ENCODE results near the gene DPYSL5.

DPYSL5 gene

DNA sequence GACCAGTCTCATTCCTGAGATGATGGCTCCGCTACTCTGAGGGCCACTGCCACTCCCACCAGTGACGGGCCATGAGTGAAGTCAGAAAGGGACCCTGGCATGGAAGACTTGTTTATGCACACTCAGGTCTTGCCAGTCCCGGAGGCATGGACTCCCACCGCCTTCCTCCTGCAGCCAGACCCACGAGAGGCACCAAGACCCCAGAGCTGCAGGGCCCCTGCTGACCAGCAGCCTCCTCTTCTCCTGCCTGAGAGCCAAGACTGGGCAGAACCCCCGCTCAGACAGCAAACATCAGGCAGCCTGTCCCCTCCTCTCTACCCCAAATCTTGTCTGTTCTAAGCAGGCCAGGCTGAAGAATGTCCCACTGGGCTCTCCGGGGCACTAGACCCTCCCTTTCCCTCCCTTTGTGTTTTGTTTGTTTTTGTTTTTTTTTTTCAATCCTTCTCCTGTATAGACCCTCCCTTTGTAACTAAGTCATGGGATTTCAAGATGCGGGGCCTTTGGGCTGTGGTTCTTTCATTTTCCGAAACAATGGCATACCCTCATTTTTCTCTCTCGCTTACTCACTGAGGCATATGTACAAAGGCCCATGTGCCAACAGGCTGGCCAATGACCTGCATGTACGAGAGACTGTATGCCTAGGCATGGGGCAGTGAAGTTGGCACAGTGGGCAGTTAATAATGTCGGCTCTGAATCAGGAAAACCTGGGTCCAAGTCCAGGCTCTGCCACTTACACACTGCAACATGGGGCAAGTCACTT is 98.2 kb downstream of the DPYSL5 start:
- Histone ChIP-seq H3K4me2 (ENCODE audit: low read depth, low read length, poor library complexity, severe bottlenecking) (no peak overlapping the region), H3K27me3 (ENCODE audit: insufficient read depth, low read length, poor library complexity, severe bottlenecking) (no peaks in the 10 kb centered on the region), H4K20me1 (ENCODE audit: insufficient read depth, low read length, poor library complexity, severe bottlenecking) (no peaks in the 10 kb centered on the region), H2AFZ (ENCODE audit: low read length) (no peak overlapping the region), H3K4me3 (ENCODE audit: low read length, poor library complexity, severe bottlenecking) (no peak overlapping the region), H3K36me3 (ENCODE audit: insufficient read depth, low read length) (no peaks in the 10 kb centered on the region), H3K79me2 (ENCODE audit: insufficient read depth, low read length) (no peaks in the 10 kb centered on the region), H3K9me3 (ENCODE audit: insufficient read depth, low read depth, low read length) (no peaks in the 10 kb centered on the region), H3F3A (ENCODE audit: low read depth) (no peaks in the 10 kb centered on the region), H3K9ac (ENCODE audit: low read depth, low read length, poor library complexity, severe bottlenecking) (no peak overlapping the region), H3K4me1 (ENCODE audit: insufficient read depth, low read length, poor library complexity, severe bottlenecking) (no peaks in the 10 kb centered on the region), H3K9me2 (replicated peaks; ENCODE audit: low read depth, low read length) (no peaks in the 10 kb centered on the region)
- TF ChIP-seq, protein P1, sequence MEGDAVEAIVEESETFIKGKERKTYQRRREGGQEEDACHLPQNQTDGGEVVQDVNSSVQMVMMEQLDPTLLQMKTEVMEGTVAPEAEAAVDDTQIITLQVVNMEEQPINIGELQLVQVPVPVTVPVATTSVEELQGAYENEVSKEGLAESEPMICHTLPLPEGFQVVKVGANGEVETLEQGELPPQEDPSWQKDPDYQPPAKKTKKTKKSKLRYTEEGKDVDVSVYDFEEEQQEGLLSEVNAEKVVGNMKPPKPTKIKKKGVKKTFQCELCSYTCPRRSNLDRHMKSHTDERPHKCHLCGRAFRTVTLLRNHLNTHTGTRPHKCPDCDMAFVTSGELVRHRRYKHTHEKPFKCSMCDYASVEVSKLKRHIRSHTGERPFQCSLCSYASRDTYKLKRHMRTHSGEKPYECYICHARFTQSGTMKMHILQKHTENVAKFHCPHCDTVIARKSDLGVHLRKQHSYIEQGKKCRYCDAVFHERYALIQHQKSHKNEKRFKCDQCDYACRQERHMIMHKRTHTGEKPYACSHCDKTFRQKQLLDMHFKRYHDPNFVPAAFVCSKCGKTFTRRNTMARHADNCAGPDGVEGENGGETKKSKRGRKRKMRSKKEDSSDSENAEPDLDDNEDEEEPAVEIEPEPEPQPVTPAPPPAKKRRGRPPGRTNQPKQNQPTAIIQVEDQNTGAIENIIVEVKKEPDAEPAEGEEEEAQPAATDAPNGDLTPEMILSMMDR (conservative IDR thresholded peaks at IDR 0.05; ENCODE audit: low read length): no peak
- no peak for TF ChIP-seq EZH2phosphoT487 (IDR thresholded peaks at IDR 0.05; ENCODE audit: borderline replicate concordance)

DNA sequence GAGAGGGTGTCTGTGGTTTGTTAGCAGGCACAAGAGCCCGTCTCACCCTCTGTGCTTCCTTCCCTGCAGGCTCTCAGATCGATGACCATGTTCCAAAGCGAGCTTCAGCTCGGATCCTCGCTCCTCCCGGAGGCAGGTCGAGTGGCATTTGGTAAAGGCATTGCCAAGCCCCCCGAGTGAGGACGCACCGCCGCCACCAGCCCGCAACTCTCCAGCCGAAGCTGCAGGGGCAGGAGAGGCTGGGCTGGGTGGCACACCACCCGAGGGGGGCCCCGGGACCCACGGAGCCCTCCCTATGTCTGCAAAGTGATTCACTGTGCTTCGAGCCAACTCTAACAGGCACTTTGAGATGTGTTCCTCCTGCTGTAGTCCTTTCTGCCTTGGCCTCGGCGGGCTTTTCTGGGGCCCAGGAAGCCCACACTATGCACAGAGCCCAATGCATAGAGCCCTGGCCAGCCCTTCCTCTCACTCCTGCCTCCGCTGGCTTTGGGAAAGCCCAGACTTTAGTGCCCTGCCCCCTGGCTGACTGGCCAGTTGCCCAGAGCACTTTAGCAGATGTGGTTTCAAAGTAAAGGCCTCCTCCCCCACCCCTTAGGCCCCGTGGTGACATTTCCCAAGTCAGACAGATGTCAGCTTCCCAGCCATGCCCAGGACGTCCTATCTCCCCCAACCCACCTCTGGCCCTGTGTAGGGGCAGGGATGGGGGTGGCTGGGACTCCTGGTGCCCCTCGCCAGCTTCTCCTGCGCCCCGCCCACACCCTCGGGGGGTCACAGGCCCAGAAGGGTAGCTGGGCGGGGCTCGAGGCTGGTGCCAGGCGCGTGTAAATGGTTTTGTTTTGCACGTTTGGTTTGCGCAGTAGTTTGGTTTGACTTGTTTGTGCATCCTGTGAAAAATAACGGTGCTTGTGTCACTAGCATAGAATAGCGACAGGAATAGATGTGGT is 99.2 kb downstream of the DPYSL5 start:
- Histone ChIP-seq H3K4me3 (ENCODE audit: low read length, poor library complexity, severe bottlenecking) (no peak overlapping the region), H3K4me1 (ENCODE audit: insufficient read depth, low read length, poor library complexity, severe bottlenecking) (no peaks in the 10 kb centered on the region), H3K4me2 (ENCODE audit: low read depth, low read length, poor library complexity, severe bottlenecking) (no peak overlapping the region), H3K27me3 (ENCODE audit: insufficient read depth, low read length, poor library complexity, severe bottlenecking) (no peaks in the 10 kb centered on the region), H3K9me2 (replicated peaks; ENCODE audit: low read depth, low read length) (no peaks in the 10 kb centered on the region), H3K36me3 (ENCODE audit: insufficient read depth, low read length) (no peaks in the 10 kb centered on the region), H3K9me3 (ENCODE audit: insufficient read depth, low read depth, low read length) (no peaks in the 10 kb centered on the region), H4K20me1 (ENCODE audit: insufficient read depth, low read length, poor library complexity, severe bottlenecking) (no peaks in the 10 kb centered on the region), H3K9ac (ENCODE audit: low read depth, low read length, poor library complexity, severe bottlenecking) (no peak overlapping the region), H3F3A (ENCODE audit: low read depth) (no peaks in the 10 kb centered on the region), H3K79me2 (ENCODE audit: insufficient read depth, low read length) (no peaks in the 10 kb centered on the region), H2AFZ (ENCODE audit: low read length) (no peak overlapping the region)
- no peak for TF ChIP-seq EZH2phosphoT487 (IDR thresholded peaks at IDR 0.05; ENCODE audit: borderline replicate concordance)
- TF ChIP-seq, protein P1 (conservative IDR thresholded peaks at IDR 0.05; ENCODE audit: low read length): no peak

GRCh38 chr2:26948800-26949199 is 100.9 kb downstream of the DPYSL5 start:
- H3K4me1 ChIP-seq (ENCODE audit: insufficient read depth, low read length, poor library complexity, severe bottlenecking): no peaks in the 10 kb centered on the region
- no peak overlapping the region for H3K4me3 ChIP-seq (ENCODE audit: low read length, poor library complexity, severe bottlenecking)
- H3K36me3 ChIP-seq (ENCODE audit: insufficient read depth, low read length): no peaks in the 10 kb centered on the region
- no peaks in the 10 kb centered on the region for H3K9me2 ChIP-seq (replicated peaks; ENCODE audit: low read depth, low read length)
- no peaks in the 10 kb centered on the region for H3K27me3 ChIP-seq (ENCODE audit: insufficient read depth, low read length, poor library complexity, severe bottlenecking)
- H3K9me3 ChIP-seq (ENCODE audit: insufficient read depth, low read depth, low read length): no peaks in the 10 kb centered on the region
- H3F3A ChIP-seq (ENCODE audit: low read depth): no peaks in the 10 kb centered on the region
- H3K79me2 ChIP-seq (ENCODE audit: insufficient read depth, low read length): no peaks in the 10 kb centered on the region
- TF ChIP-seq, protein P1 (conservative IDR thresholded peaks at IDR 0.05; ENCODE audit: low read length): no peak
- no peak for TF ChIP-seq EZH2phosphoT487 (IDR thresholded peaks at IDR 0.05; ENCODE audit: borderline replicate concordance)
- no peak overlapping the region for H3K4me2 ChIP-seq (ENCODE audit: low read depth, low read length, poor library complexity, severe bottlenecking)
- no peaks in the 10 kb centered on the region for H4K20me1 ChIP-seq (ENCODE audit: insufficient read depth, low read length, poor library complexity, severe bottlenecking)
- H2AFZ ChIP-seq (ENCODE audit: low read length): no peak overlapping the region
- no peak overlapping the region for H3K9ac ChIP-seq (ENCODE audit: low read depth, low read length, poor library complexity, severe bottlenecking)
